Measurements from ENCODE around the gene CNBD2.
"Not testable (repeated sequence)": the region's sequence is repeated elsewhere in the genome, so short reads cannot be mapped to it uniquely, and the experiment has no call there.

Gene CNBD2

GRCh38 chr20:36046073-36046798 lies 77.8 kb downstream of the CNBD2 start:
- in situ Hi-C loops (cut with HindIII; ENCODE audit: low pct_ligation_motif_present, low pct_unique_long_range_greater_than_20kb, low sequenced_read_pairs); DNase-seq: not testable (repeated sequence)

- DNase-seq; in situ Hi-C loops (cut with HindIII; ENCODE audit: low pct_ligation_motif_present, low pct_unique_long_range_greater_than_20kb, low sequenced_read_pairs): not testable (repeated sequence)
Observed at GRCh38 chr20:36049408-36049807, 81.0 kb downstream of the CNBD2 start.

- DNase-seq: peak; percentile 82
- in situ Hi-C loops (cut with HindIII; ENCODE audit: low pct_ligation_motif_present, low pct_unique_long_range_greater_than_20kb, low sequenced_read_pairs): no loop called here
Observed at GRCh38 chr20:36050436-36051317, 82.3 kb downstream of the CNBD2 start.

GRCh38 chr20:36051318-36052116 lies 83.1 kb downstream of the CNBD2 start:
- no peak for DNase-seq
- in situ Hi-C loops (cut with HindIII; ENCODE audit: low pct_ligation_motif_present, low pct_unique_long_range_greater_than_20kb, low sequenced_read_pairs): no loop called here

GRCh38 chr20:36052117-36052513 lies 83.7 kb downstream of the CNBD2 start:
- in situ Hi-C loops (cut with HindIII; ENCODE audit: low pct_ligation_motif_present, low pct_unique_long_range_greater_than_20kb, low sequenced_read_pairs): no loop called here
- DNase-seq: no peak

GRCh38 chr20:36053863-36054518 lies 85.6 kb downstream of the CNBD2 start:
- in situ Hi-C loops (cut with HindIII; ENCODE audit: low pct_ligation_motif_present, low pct_unique_long_range_greater_than_20kb, low sequenced_read_pairs); DNase-seq: not testable (repeated sequence)

- no peak for DNase-seq
- in situ Hi-C loops (cut with HindIII; ENCODE audit: low pct_ligation_motif_present, low pct_unique_long_range_greater_than_20kb, low sequenced_read_pairs): no loop called here
Observed at GRCh38 chr20:36055145-36055544, 86.8 kb downstream of the CNBD2 start.

GRCh38 chr20:36060676-36061075 lies 92.3 kb downstream of the CNBD2 start:
- DNase-seq: no peak
- in situ Hi-C loops (cut with HindIII; ENCODE audit: low pct_ligation_motif_present, low pct_unique_long_range_greater_than_20kb, low sequenced_read_pairs): no loop called here

- in situ Hi-C loops (cut with HindIII; ENCODE audit: low pct_ligation_motif_present, low pct_unique_long_range_greater_than_20kb, low sequenced_read_pairs): no loop called here
- DNase-seq: no peak
Observed at GRCh38 chr20:36061754-36062153, 93.4 kb downstream of the CNBD2 start.

- no peak for DNase-seq
- in situ Hi-C loops (cut with HindIII; ENCODE audit: low pct_ligation_motif_present, low pct_unique_long_range_greater_than_20kb, low sequenced_read_pairs): no loop called here
Observed at GRCh38 chr20:36062799-36063198, 94.4 kb downstream of the CNBD2 start.

- in situ Hi-C loops (cut with HindIII; ENCODE audit: low pct_ligation_motif_present, low pct_unique_long_range_greater_than_20kb, low sequenced_read_pairs): no loop called here
- DNase-seq: no peak
Observed at GRCh38 chr20:36063916-36064657, 95.7 kb downstream of the CNBD2 start.

GRCh38 chr20:36064658-36065426 lies 96.5 kb downstream of the CNBD2 start:
- peak; percentile 82 for DNase-seq
- in situ Hi-C loops (cut with HindIII; ENCODE audit: low pct_ligation_motif_present, low pct_unique_long_range_greater_than_20kb, low sequenced_read_pairs): no loop called here

- in situ Hi-C loops (cut with HindIII; ENCODE audit: low pct_ligation_motif_present, low pct_unique_long_range_greater_than_20kb, low sequenced_read_pairs): no loop called here
- DNase-seq: no peak
Observed at GRCh38 chr20:36065427-36065998, 97.1 kb downstream of the CNBD2 start.

GRCh38 chr20:36066777-36067176 lies 98.4 kb downstream of the CNBD2 start:
- no peak for DNase-seq
- in situ Hi-C loops (cut with HindIII; ENCODE audit: low pct_ligation_motif_present, low pct_unique_long_range_greater_than_20kb, low sequenced_read_pairs): no loop called here

GRCh38 chr20:36068526-36068925 lies 100.1 kb downstream of the CNBD2 start:
- DNase-seq; in situ Hi-C loops (cut with HindIII; ENCODE audit: low pct_ligation_motif_present, low pct_unique_long_range_greater_than_20kb, low sequenced_read_pairs): not testable (repeated sequence)

GRCh38 chr20:36070451-36070850 lies 102.1 kb downstream of the CNBD2 start:
- no peak for DNase-seq
- in situ Hi-C loops (cut with HindIII; ENCODE audit: low pct_ligation_motif_present, low pct_unique_long_range_greater_than_20kb, low sequenced_read_pairs): no loop called here

GRCh38 chr20:36071848-36072247 lies 103.5 kb downstream of the CNBD2 start:
- in situ Hi-C loops (cut with HindIII; ENCODE audit: low pct_ligation_motif_present, low pct_unique_long_range_greater_than_20kb, low sequenced_read_pairs): no loop called here
- no peak for DNase-seq

All from ACHN (cell line).